ENCODE results near the gene GUCA1A. TPM values are rescaled to one million over a fixed set of nuclear protein-coding genes. Genes with fewer than 3 reads are reported as not detected.

GUCA1A gene
- polyA plus RNA-seq, 1 donor (not counting 4 experiments of a cell fraction or from before 2014, with no cell fraction given): not detected

DNA sequence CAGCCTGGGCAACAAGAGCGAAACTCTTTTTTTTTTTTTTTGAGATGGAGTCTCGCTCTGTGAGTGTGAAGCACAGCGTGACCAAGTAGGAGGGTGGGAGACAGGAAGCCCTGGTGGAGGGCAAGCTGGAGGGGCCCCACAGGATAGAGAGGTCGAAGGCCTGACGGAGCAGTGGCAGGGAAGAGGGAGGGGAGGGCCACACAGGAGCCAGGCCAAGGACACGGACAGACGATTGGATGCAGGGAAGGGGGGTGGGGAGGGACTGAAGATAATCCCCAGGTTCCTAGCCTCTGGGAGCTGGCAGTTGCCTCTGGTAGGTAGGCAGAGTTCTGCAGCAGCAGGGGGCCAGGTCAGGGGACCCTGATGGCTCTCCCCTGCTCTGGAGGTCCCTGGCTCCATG lies 10.8 kb upstream of the GUCA1A start:
- no peak overlapping the region for H3K9ac ChIP-seq (ENCODE audit: control insufficient read depth, extremely low read depth, insufficient read depth, low read length)
- dilution Hi-C loops (cut with MboI; ENCODE audit: extremely low pct_ligation_motif_present, low sequenced_read_pairs): no loop called here

DNA sequence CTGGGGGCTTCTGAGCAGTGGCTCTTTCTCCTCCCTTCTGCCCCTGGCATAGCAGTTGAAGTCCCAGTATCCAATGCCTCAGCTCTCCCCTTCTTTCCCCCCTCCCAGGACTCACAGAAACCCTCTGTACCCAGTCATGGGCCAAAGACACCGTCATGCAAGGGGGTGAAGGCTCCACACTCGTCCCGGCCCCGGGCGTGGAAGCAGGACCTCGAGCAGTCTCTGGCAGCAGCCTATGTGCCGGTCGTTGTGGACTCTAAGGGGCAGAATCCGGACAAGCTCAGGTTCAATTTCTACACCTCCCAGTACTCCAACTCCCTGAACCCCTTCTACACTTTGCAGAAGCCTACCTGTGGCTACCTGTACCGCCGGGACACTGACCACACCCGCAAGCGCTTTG lies 10.4 kb upstream of the GUCA1A start:
- Histone ChIP-seq H3K79me2 (ENCODE audit: control insufficient read depth, insufficient read depth, low read length) (no peaks in the 10 kb centered on the region), H2AFZ (ENCODE audit: control insufficient read depth, low read length) (no peak overlapping the region), H3K36me3 (ENCODE audit: control insufficient read depth in 2 of 2, extremely low read depth in 1 of 2, insufficient read depth in 2 of 2, low read length in 2 of 2) (no peaks in the 10 kb centered on the region), H3K4me3 (ENCODE audit: control insufficient read depth in 2 of 3, extremely low read depth in 1 of 3, insufficient read depth in 2 of 3, low read depth in 1 of 3, low read length in 3 of 3) (no peak overlapping the region), H3K9me1 (ENCODE audit: control insufficient read depth, extremely low read depth, insufficient read depth, low read length) (no peaks in the 10 kb centered on the region), H3K27ac (ENCODE audit: control insufficient read depth, insufficient read depth, low read length) (no peak overlapping the region), H3K9ac (ENCODE audit: control insufficient read depth, extremely low read depth, insufficient read depth, low read length) (no peak overlapping the region), H3K4me1 (ENCODE audit: control insufficient read depth, extremely low read depth, insufficient read depth, low read length) (peaks cover 21% of the 10 kb centered on the region), H4K20me1 (ENCODE audit: control insufficient read depth, extremely low read depth, insufficient read depth, low read length) (no peaks in the 10 kb centered on the region), H3K27me3 (ENCODE audit: control insufficient read depth, extremely low read depth, insufficient read depth, low read length) (no peaks in the 10 kb centered on the region), H3K9me3 (ENCODE audit: control insufficient read depth, low read depth, low read length) (no peaks in the 10 kb centered on the region), H3K4me2 (ENCODE audit: control insufficient read depth, extremely low read depth, insufficient read depth, low read depth, low read length) (no peak overlapping the region)
- DNase-seq (ENCODE audit: low read depth, low spot score) (no peak), FAIRE-seq (no peak)
- dilution Hi-C loops (cut with MboI; ENCODE audit: extremely low pct_ligation_motif_present, low sequenced_read_pairs): no loop called here
- TF ChIP-seq, protein P1, sequence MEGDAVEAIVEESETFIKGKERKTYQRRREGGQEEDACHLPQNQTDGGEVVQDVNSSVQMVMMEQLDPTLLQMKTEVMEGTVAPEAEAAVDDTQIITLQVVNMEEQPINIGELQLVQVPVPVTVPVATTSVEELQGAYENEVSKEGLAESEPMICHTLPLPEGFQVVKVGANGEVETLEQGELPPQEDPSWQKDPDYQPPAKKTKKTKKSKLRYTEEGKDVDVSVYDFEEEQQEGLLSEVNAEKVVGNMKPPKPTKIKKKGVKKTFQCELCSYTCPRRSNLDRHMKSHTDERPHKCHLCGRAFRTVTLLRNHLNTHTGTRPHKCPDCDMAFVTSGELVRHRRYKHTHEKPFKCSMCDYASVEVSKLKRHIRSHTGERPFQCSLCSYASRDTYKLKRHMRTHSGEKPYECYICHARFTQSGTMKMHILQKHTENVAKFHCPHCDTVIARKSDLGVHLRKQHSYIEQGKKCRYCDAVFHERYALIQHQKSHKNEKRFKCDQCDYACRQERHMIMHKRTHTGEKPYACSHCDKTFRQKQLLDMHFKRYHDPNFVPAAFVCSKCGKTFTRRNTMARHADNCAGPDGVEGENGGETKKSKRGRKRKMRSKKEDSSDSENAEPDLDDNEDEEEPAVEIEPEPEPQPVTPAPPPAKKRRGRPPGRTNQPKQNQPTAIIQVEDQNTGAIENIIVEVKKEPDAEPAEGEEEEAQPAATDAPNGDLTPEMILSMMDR (optimal IDR thresholded peaks at IDR 0.05 in 1 of 3, IDR thresholded peaks at IDR 0.05 in 1 of 3, conservative IDR thresholded peaks at IDR 0.05 in 1 of 3; ENCODE audit: extremely low read depth in 1 of 3, insufficient read depth in 2 of 3, low read length in 3 of 3): no peak

More for the DNA sequence above, 10.8 kb upstream of the GUCA1A start:
- Histone ChIP-seq H3K27me3 (ENCODE audit: control insufficient read depth, extremely low read depth, insufficient read depth, low read length) (no peaks in the 10 kb centered on the region), H3K36me3 (ENCODE audit: control insufficient read depth in 2 of 2, extremely low read depth in 1 of 2, insufficient read depth in 2 of 2, low read length in 2 of 2) (no peaks in the 10 kb centered on the region), H3K27ac (ENCODE audit: control insufficient read depth, insufficient read depth, low read length) (no peak overlapping the region), H3K9me3 (ENCODE audit: control insufficient read depth, low read depth, low read length) (no peaks in the 10 kb centered on the region), H3K4me3 (ENCODE audit: control insufficient read depth in 2 of 3, extremely low read depth in 1 of 3, insufficient read depth in 2 of 3, low read depth in 1 of 3, low read length in 3 of 3) (no peak overlapping the region), H3K79me2 (ENCODE audit: control insufficient read depth, insufficient read depth, low read length) (no peaks in the 10 kb centered on the region), H3K9me1 (ENCODE audit: control insufficient read depth, extremely low read depth, insufficient read depth, low read length) (no peaks in the 10 kb centered on the region), H2AFZ (ENCODE audit: control insufficient read depth, low read length) (no peak overlapping the region), H3K4me2 (ENCODE audit: control insufficient read depth, extremely low read depth, insufficient read depth, low read depth, low read length) (no peak overlapping the region), H4K20me1 (ENCODE audit: control insufficient read depth, extremely low read depth, insufficient read depth, low read length) (no peaks in the 10 kb centered on the region), H3K4me1 (ENCODE audit: control insufficient read depth, extremely low read depth, insufficient read depth, low read length) (peaks cover 24% of the 10 kb centered on the region)
- no peak for TF ChIP-seq EZH2 (IDR thresholded peaks at IDR 0.05; ENCODE audit: low read length)
- TF ChIP-seq, protein P1 (optimal IDR thresholded peaks at IDR 0.05 in 1 of 3, IDR thresholded peaks at IDR 0.05 in 1 of 3, conservative IDR thresholded peaks at IDR 0.05 in 1 of 3; ENCODE audit: extremely low read depth in 1 of 3, insufficient read depth in 2 of 3, low read length in 3 of 3): no peak
- FAIRE-seq (no peak), DNase-seq (ENCODE audit: low read depth, low spot score) (no peak)

Data from keratinocyte (primary cell).